Liver (tissue), 3 donors: ENCODE results near the gene ULK2.

Source experiments
- CTCF ChIP-seq: fragments of 150-350 bp; IDR thresholded peaks from 2 replicates; pipeline ENCODE4 v1.5.1; 2017; ENCODE audit warnings: improper control_type of control experiment, low read depth, low read length; ENCODE audit not compliant: missing input control
- RAD21 ChIP-seq, 2 donors: IDR thresholded peaks; 2 replicates each; pipeline ENCODE4 v1.6.1; 2016; ENCODE audit warnings: antibody characterized with exemption in 2 of 2, mild to moderate bottlenecking in 2 of 2
- YY1 ChIP-seq: IDR thresholded peaks from 2 replicates; pipeline ENCODE4 v1.6.1; 2016; ENCODE audit warnings: antibody characterized with exemption, mild to moderate bottlenecking
- TF ChIP-seq, protein P1 (sequence below): IDR thresholded peaks from 2 replicates; pipeline ENCODE4 v1.6.1; 2016; ENCODE audit warnings: antibody characterized with exemption
- donor health status: healthy.
- donor health status: healthy.

GRCh38 chr17:19867329-19868078 is at the start of gene ULK2:
- no peak for TF ChIP-seq CTCF
- no peak for TF ChIP-seq YY1
- TF ChIP-seq, protein P1, sequence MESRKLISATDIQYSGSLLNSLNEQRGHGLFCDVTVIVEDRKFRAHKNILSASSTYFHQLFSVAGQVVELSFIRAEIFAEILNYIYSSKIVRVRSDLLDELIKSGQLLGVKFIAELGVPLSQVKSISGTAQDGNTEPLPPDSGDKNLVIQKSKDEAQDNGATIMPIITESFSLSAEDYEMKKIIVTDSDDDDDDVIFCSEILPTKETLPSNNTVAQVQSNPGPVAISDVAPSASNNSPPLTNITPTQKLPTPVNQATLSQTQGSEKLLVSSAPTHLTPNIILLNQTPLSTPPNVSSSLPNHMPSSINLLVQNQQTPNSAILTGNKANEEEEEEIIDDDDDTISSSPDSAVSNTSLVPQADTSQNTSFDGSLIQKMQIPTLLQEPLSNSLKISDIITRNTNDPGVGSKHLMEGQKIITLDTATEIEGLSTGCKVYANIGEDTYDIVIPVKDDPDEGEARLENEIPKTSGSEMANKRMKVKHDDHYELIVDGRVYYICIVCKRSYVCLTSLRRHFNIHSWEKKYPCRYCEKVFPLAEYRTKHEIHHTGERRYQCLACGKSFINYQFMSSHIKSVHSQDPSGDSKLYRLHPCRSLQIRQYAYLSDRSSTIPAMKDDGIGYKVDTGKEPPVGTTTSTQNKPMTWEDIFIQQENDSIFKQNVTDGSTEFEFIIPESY: no peak
- TF ChIP-seq RAD21 (IDR thresholded peaks at IDR 0.05): no peak
